ENCODE data around the gene MAST2.

DNA sequence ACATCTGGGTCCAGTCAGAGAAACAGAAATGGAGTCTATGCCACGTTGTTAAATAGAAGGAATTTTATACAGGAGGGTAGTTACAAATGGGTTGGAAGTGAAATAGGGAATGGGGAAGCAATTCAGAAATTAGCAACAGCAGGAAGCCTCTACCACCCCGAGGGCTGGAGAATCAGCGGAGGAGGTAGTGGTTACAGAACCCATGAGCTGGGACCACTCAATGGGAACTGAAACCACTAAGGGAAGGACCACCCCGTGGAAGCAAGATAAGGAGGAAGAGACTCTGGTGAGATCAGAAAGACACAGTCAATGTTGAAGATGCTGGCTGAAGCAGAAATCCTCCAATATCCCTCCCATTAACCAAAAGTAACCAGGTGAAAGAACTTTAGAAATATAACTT, 15.5 kb upstream of the MAST2 start:
- TF ChIP-seq POLR2A (IDR thresholded peaks at IDR 0.05) (no peak), POLR2AphosphoS5 (IDR thresholded peaks at IDR 0.05) (no peak)
- TF ChIP-seq, protein P1, sequence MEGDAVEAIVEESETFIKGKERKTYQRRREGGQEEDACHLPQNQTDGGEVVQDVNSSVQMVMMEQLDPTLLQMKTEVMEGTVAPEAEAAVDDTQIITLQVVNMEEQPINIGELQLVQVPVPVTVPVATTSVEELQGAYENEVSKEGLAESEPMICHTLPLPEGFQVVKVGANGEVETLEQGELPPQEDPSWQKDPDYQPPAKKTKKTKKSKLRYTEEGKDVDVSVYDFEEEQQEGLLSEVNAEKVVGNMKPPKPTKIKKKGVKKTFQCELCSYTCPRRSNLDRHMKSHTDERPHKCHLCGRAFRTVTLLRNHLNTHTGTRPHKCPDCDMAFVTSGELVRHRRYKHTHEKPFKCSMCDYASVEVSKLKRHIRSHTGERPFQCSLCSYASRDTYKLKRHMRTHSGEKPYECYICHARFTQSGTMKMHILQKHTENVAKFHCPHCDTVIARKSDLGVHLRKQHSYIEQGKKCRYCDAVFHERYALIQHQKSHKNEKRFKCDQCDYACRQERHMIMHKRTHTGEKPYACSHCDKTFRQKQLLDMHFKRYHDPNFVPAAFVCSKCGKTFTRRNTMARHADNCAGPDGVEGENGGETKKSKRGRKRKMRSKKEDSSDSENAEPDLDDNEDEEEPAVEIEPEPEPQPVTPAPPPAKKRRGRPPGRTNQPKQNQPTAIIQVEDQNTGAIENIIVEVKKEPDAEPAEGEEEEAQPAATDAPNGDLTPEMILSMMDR (IDR thresholded peaks at IDR 0.05), result no peak

All from prostate gland (tissue), 2 donors.